ENCODE measurements around the gene MRPS11. TPM values are rescaled to one million over a fixed set of nuclear protein-coding genes. Genes with fewer than 3 reads are reported as not detected.

Gene MRPS11
- total and polyA plus RNA-seq, 9 of the 15 experiments (the other 6 are each of a cell fraction or from before 2014, with no cell fraction given), result 28.3 to 83.2 (median 53.1) TPM

GRCh38 chr15:88506628-88507027 is 39.1 kb downstream of the MRPS11 start:
- DNase-seq (ENCODE audit: extremely low read depth in 1 of 4, low spot score in 3 of 4), result no peak
- intact Hi-C loops (cut with micrococcal nuclease), result no loop called here
- H3K4me1 ChIP-seq (replicated peaks in 1 of 2; ENCODE audit: control insufficient read depth in 2 of 2, insufficient read depth in 2 of 2, low read length in 2 of 2), result no peaks in the 10 kb centered on the region
- H3K4me2 ChIP-seq (ENCODE audit: insufficient read depth, low read length), result no peak overlapping the region
- TF ChIP-seq MAFF (IDR thresholded peaks at IDR 0.05; ENCODE audit: low read length) (no peak), ZNF449 (CRISPR knock-in tag; IDR thresholded peaks at IDR 0.05) (no peak), RBM22 (IDR thresholded peaks at IDR 0.05; ENCODE audit: low read depth, low read length, poor library complexity, severe bottlenecking) (no peak), ZNF740 (CRISPR knock-in tag; IDR thresholded peaks at IDR 0.05) (no peak), ZNF740 (tag; IDR thresholded peaks at IDR 0.05) (no peak), ZNF696 (CRISPR knock-in tag; conservative IDR thresholded peaks at IDR 0.05) (no peak), ZNF561 (CRISPR knock-in tag; conservative IDR thresholded peaks at IDR 0.05) (no peak), ZNF324 (CRISPR knock-in tag; IDR thresholded peaks at IDR 0.05) (no peak), ZNF23 (CRISPR knock-in tag; IDR thresholded peaks at IDR 0.05) (no peak), CREB5 (CRISPR knock-in tag; IDR thresholded peaks at IDR 0.05) (no peak)
- ATAC-seq, result no peak
- H3K9ac ChIP-seq (ENCODE audit: insufficient read depth in 1 of 2, low read depth in 2 of 2, low read length in 2 of 2), result no peak overlapping the region
- CTCF ChIA-PET (ENCODE audit: low intra/inter-chr PET ratio), result no interaction called here
- no peaks in the 10 kb centered on the region for H3K9me3 ChIP-seq (replicated peaks; ENCODE audit: control insufficient read depth, insufficient read depth, low read depth, low read length)
- no peaks in the 10 kb centered on the region for H3K79me2 ChIP-seq (ENCODE audit: control insufficient read depth, insufficient read depth, low read length)
- no peak overlapping the region for H3K27ac ChIP-seq (ENCODE audit: extremely low read depth, low read depth, low read length)
- no peak overlapping the region for H2AFZ ChIP-seq (ENCODE audit: low read depth, low read length)
- no peaks in the 10 kb centered on the region for H3K9me1 ChIP-seq (ENCODE audit: control insufficient read depth, insufficient read depth, low read length)
- no peaks in the 10 kb centered on the region for H4K20me1 ChIP-seq (replicated peaks; ENCODE audit: control insufficient read depth, insufficient read depth, low read length)
- H3K27me3 ChIP-seq (ENCODE audit: control insufficient read depth in 2 of 2, insufficient read depth in 2 of 2, low read length in 2 of 2), result no peaks in the 10 kb centered on the region
- in situ Hi-C loops (cut with MboI), result no loop called here
- peaks cover 9% of the 10 kb centered on the region; the same call in 2 of the 3 replicates for H3K36me3 ChIP-seq (ENCODE audit: control insufficient read depth, insufficient read depth, low read length)
- H3K4me3 ChIP-seq, result no peak overlapping the region
- no TSS peak for BruUV-seq (replicated peaks)
- no peak for FAIRE-seq
- POLR2A ChIA-PET, result interaction anchor here (0.6 to 1.6 kb wide), 3 partner anchors 9 to 39 kb away, joined by 3 to 6 read pairs (median 3); partner anchors contain the start of genes MRPL46 and MRPS11

Measured in K562 (cell line).